B cell (primary cell): ENCODE results near the gene GPER1. TPM values are rescaled to one million over a fixed set of nuclear protein-coding genes. Genes with fewer than 3 reads are reported as not detected.
A peak's percentile ranks its signal among the peaks of the same experiment; 100 is the strongest.

ENCODE experiments used
- ATAC-seq: fragments of 200-7000 bp; cut with Tn5 transposase; one replicate; pipeline ENCODE4 v1.10.0; 2021; ENCODE audit warnings: low read depth, mild to moderate bottlenecking, moderate number of reproducible peaks, moderate library complexity
- CTCF ChIA-PET: fragments of 350-600 bp; sonication (Branson Sonifier 250); formaldehyde crosslinking; loops from one replicate; lab custom pipeline; 2021; ENCODE audit warnings: antibody characterized with exemption, inconsistent platforms; lab: Charles Lee
- POLR2A ChIA-PET: fragments of 350-600 bp; sonication (Branson Sonifier 250); formaldehyde crosslinking; loops from one replicate; lab custom pipeline; 2021; ENCODE audit warnings: antibody characterized with exemption; lab: Charles Lee
- DNase-seq: peaks from one replicate; pipeline ENCODE4 v3.0.0; 2013
- H2AFZ ChIP-seq: 2 replicates; pipeline ENCODE4 v1.6.1; 2012; ENCODE audit warnings: mild to moderate bottlenecking, low read depth, low read length; ENCODE audit not compliant: insufficient read depth, poor library complexity, severe bottlenecking
- H3K27ac ChIP-seq, 2 donors: 1 replicate in 1 of 2; 2 replicates in 1 of 2; pipeline ENCODE4 v1.5.1; 2012 to 2013; ENCODE audit warnings: low read length in 2 of 2, mild to moderate bottlenecking in 2 of 2, moderate library complexity in 1 of 2
- H3K27me3 ChIP-seq, 4 experiments: fragments of 200-600 bp in 1 of 4; sonication (generic) in 1 of 4; replicated peaks in 1 of 4; 1 replicate in 2 of 4; 2 replicates in 2 of 4; pipeline versions ENCODE4 v1.6.1 to v1.7.0; 2013 to 2016; ENCODE audit warnings: low read length in 3 of 4, mild to moderate bottlenecking in 2 of 4, mixed read lengths in 1 of 4, moderate library complexity in 1 of 4; ENCODE audit not compliant: insufficient read depth in 4 of 4, control insufficient read depth in 3 of 4; ENCODE audit errors: control extremely low read depth in 1 of 4
- H3K36me3 ChIP-seq, 2 experiments: replicated peaks in 1 of 2; 1 replicate in 1 of 2; 2 replicates in 1 of 2; pipeline versions ENCODE4 v1.6.1 to v1.7.1; 2013; ENCODE audit warnings: low read length in 1 of 2; ENCODE audit not compliant: insufficient read depth in 2 of 2, control insufficient read depth in 1 of 2; ENCODE audit errors: control extremely low read depth in 1 of 2, extremely low read depth in 1 of 2
- H3K4me1 ChIP-seq, 2 donors: fragments of 200-600 bp in 1 of 2; sonication (generic) in 1 of 2; 1 replicate in 1 of 2; 2 replicates in 1 of 2; pipeline versions ENCODE4 v1.5.1 to v1.6.1; 2013 to 2017; ENCODE audit warnings: low read length in 2 of 2; ENCODE audit not compliant: control insufficient read depth in 2 of 2, insufficient read depth in 2 of 2
- H3K4me2 ChIP-seq: replicated peaks from 2 replicates; pipeline ENCODE3; 2012; ENCODE audit warnings: mild to moderate bottlenecking, low read depth, low read length; ENCODE audit not compliant: poor library complexity, severe bottlenecking
- H3K4me3 ChIP-seq, 5 experiments: fragments of 200-600 bp in 1 of 5; sonication (generic) in 1 of 5; 1 replicate in 3 of 5; 2 replicates in 2 of 5; pipeline versions ENCODE4 v1.5.1 to v1.7.0; 2011 to 2016; ENCODE audit warnings: low read length in 4 of 5, mild to moderate bottlenecking in 4 of 5, low read depth in 2 of 5, control low read depth in 1 of 5, moderate library complexity in 1 of 5; ENCODE audit not compliant: insufficient read depth in 1 of 5; ENCODE audit errors: control extremely low read depth in 1 of 5, extremely low read depth in 1 of 5
- H3K79me2 ChIP-seq: fragments of 200-600 bp; sonication (generic); one replicate; pipeline ENCODE4 v1.6.0; 2016; ENCODE audit warnings: low read length; ENCODE audit not compliant: control insufficient read depth, insufficient read depth
- H3K9ac ChIP-seq: fragments of 200-600 bp; sonication (generic); 2 replicates; pipeline ENCODE4 v1.6.1; 2017; ENCODE audit warnings: mild to moderate bottlenecking, low read length, moderate library complexity
- H3K9me3 ChIP-seq, 3 donors: one replicate each; pipeline versions ENCODE4 v1.6.1 to v1.7.1; 2013; ENCODE audit warnings: low read length in 2 of 3; ENCODE audit not compliant: control insufficient read depth in 2 of 3, insufficient read depth in 1 of 3; ENCODE audit errors: control extremely low read depth in 1 of 3
- H4K20me1 ChIP-seq: 2 replicates; pipeline ENCODE4 v1.6.0; 2012; ENCODE audit warnings: mild to moderate bottlenecking, low read length; ENCODE audit not compliant: insufficient read depth, control insufficient read depth, poor library complexity, severe bottlenecking
- H3K27ac Mint-ChIP-seq: one replicate; pipeline ENCODE4 v1.8.0; 2021; ENCODE audit warnings: mixed read lengths
- H3K27me3 Mint-ChIP-seq: one replicate; pipeline ENCODE4 v1.8.0; 2021; ENCODE audit warnings: mixed read lengths
- H3K4me1 Mint-ChIP-seq: one replicate; pipeline ENCODE4 v1.8.0; 2021; ENCODE audit warnings: mixed read lengths
- H3K4me3 Mint-ChIP-seq: one replicate; pipeline ENCODE4 v1.8.0; 2021; ENCODE audit warnings: mixed read lengths
- H3K9me3 Mint-ChIP-seq: one replicate; pipeline ENCODE4 v1.8.0; 2022; ENCODE audit warnings: mixed read lengths; ENCODE audit not compliant: insufficient read depth
- CTCF ChIP-seq: fragments of 200-600 bp; IDR thresholded peaks from one replicate; pipeline ENCODE4 v1.8.0; 2022; ENCODE audit warnings: antibody characterized with exemption, mild to moderate bottlenecking
- EZH2 ChIP-seq: IDR thresholded peaks from 2 replicates; pipeline ENCODE4 v1.6.1; 2012; ENCODE audit warnings: borderline replicate concordance, low read depth, mild to moderate bottlenecking, moderate library complexity, low read length; ENCODE audit not compliant: insufficient read depth, poor library complexity, severe bottlenecking
- WGBS: methylation state at CpG from one replicate; pipeline ENCODE4 v1.1.5; 2013; ENCODE audit warnings: missing lambda C conversion rate; ENCODE audit not compliant: insufficient coverage; 5-methylcytosine and 5-hydroxymethylcytosine counted together
- intact Hi-C: fragments of 100-400 bp; cut with micrococcal nuclease; formaldehyde crosslinking; loops from one replicate; pipeline ENCODE4 v1.10.0; 2022
- polyA plus RNA-seq: library from polyadenylated mRNA; depleted of rRNA; stranded (reverse); fragments of >200 nt; gene quantifications from 2 replicates; pipeline ENCODE4 v1.2.3, GENCODE V29; 2012
- total RNA-seq, 2 donors: library from RNA; stranded (reverse); fragments of 120-200 nt in 1 of 2; gene quantifications; 1 replicate in 1 of 2; 2 replicates in 1 of 2; pipeline versions ENCODE4 v1.2.3 to v1.2.4, GENCODE V29; 2013 to 2022

GPER1 gene
- total and polyA plus RNA-seq, 2 donors (not counting 1 experiment from before 2014, with no cell fraction given), result 3.2 to 21.3 TPM

- no peak overlapping the region for H3K4me3 Mint-ChIP-seq
- H3K27me3 ChIP-seq, result no peaks in the 10 kb centered on the region
- ATAC-seq, result no peak
- H3K9me3 Mint-ChIP-seq, result no peaks in the 10 kb centered on the region
- TF ChIP-seq CTCF (no peak), EZH2 (no peak)
- POLR2A ChIA-PET, result no interaction called here
- intact Hi-C loops, result no loop called here
- H3K9me3 ChIP-seq, result peaks cover 0 to 2% (median 0%) of the 10 kb centered on the region in 3 donors
- H3K79me2 ChIP-seq, result peaks cover 25% of the 10 kb centered on the region
- H3K4me2 ChIP-seq, result no peak overlapping the region
- peaks cover 5% of the 10 kb centered on the region for H3K4me1 Mint-ChIP-seq
- H3K36me3 ChIP-seq, result no peaks in the 10 kb centered on the region
- H4K20me1 ChIP-seq, result no peaks in the 10 kb centered on the region
- no peak overlapping the region for H2AFZ ChIP-seq
- no peaks in the 10 kb centered on the region for H3K27me3 Mint-ChIP-seq
- CTCF ChIA-PET, result no interaction called here
- no peak overlapping the region for H3K9ac ChIP-seq
- no peak overlapping the region for H3K27ac Mint-ChIP-seq
- H3K4me3 ChIP-seq, result no peak overlapping the region
- WGBS, result 95% methylated on average over 13 of the region's 14 CpGs
- peaks cover 7 to 10% of the 10 kb centered on the region in 2 donors for H3K4me1 ChIP-seq
- DNase-seq, result no peak
- H3K27ac ChIP-seq, result no peak overlapping the region
Measured at GRCh38 chr7:1121476-1121875, 33.6 kb downstream of the GPER1 start.

GRCh38 chr7:1121886-1122831 lies 34.2 kb downstream of the GPER1 start:
- H3K4me3 ChIP-seq, result no peak overlapping the region
- no peak for ATAC-seq
- H3K36me3 ChIP-seq, result peaks cover 0 to 4% of the 10 kb centered on the region in 2 experiments
- Mint-ChIP-seq H3K4me3 (no peak overlapping the region), H3K9me3 (no peaks in the 10 kb centered on the region), H3K4me1 (peaks cover 5% of the 10 kb centered on the region), H3K27ac (no peak overlapping the region), H3K27me3 (no peaks in the 10 kb centered on the region)
- H4K20me1 ChIP-seq, result no peaks in the 10 kb centered on the region
- H3K27ac ChIP-seq, result no peak overlapping the region
- intact Hi-C loops, result no loop called here
- peak overlapping the region; percentile 40 for H3K4me2 ChIP-seq
- DNase-seq, result no peak
- WGBS, result 68% methylated on average over 26 of the region's 28 CpGs
- no peaks in the 10 kb centered on the region for H3K27me3 ChIP-seq
- POLR2A ChIA-PET, result no interaction called here
- H3K9me3 ChIP-seq, result peaks cover 0 to 2% (median 0%) of the 10 kb centered on the region in 3 donors
- no peak overlapping the region for H3K9ac ChIP-seq
- peak overlapping the region; percentile 16 for H2AFZ ChIP-seq
- H3K4me1 ChIP-seq, result peaks cover 7 to 10% of the 10 kb centered on the region in 2 donors
- CTCF ChIA-PET, result interaction anchor here (0.6 kb wide), 1 partner anchor 166 kb away, joined by 7 read pairs; no protein-coding TSS in a partner anchor
- TF ChIP-seq EZH2 (no peak), CTCF (no peak)
- H3K79me2 ChIP-seq, result peaks cover 25% of the 10 kb centered on the region
